HL-60 (cell line): ENCODE measurements around the gene STYX.

Source experiments
- DNase-seq, 2 experiments: peaks; one replicate each; pipeline ENCODE4 v3.0.0-alpha.2; 2010 to 2020; ENCODE audit warnings: low read depth in 1 of 2, low spot score in 1 of 2
- H3K27ac ChIP-seq: fragments of 250-450 bp; sonication (Bioruptor Pico); replicated peaks from 2 replicates; pipeline ENCODE4 v1.5.1; 2020; ENCODE audit warnings: mild to moderate bottlenecking, moderate library complexity
- H3K27me3 ChIP-seq: fragments of 250-450 bp; sonication (Bioruptor Pico); 2 replicates; pipeline ENCODE4 v1.5.1; 2021; ENCODE audit warnings: mild to moderate bottlenecking, moderate library complexity; ENCODE audit not compliant: insufficient read depth, poor library complexity, severe bottlenecking
- H3K4me3 ChIP-seq: replicated peaks from 2 replicates; pipeline ENCODE4 v1.5.1; 2011; ENCODE audit warnings: mild to moderate bottlenecking, control low read depth, low read length; ENCODE audit not compliant: insufficient read depth
- CTCF ChIP-seq: IDR thresholded peaks from one replicate; pipeline ENCODE4 v1.5.1; 2011; ENCODE audit warnings: low read length, control low read depth, inconsistent platforms; ENCODE audit not compliant: insufficient read depth
- GABPA ChIP-seq: IDR thresholded peaks from 2 replicates; pipeline ENCODE4 v1.6.1; 2012; ENCODE audit warnings: low read depth
- POLR2AphosphoS5 ChIP-seq: IDR thresholded peaks from 2 replicates; pipeline ENCODE4 v1.6.1; 2012; ENCODE audit warnings: low read depth
- SPI1 ChIP-seq: IDR thresholded peaks from 2 replicates; pipeline ENCODE4 v1.6.1; 2012; ENCODE audit warnings: low read depth, mild to moderate bottlenecking, borderline replicate concordance
- TF ChIP-seq, protein P1 (sequence below): IDR thresholded peaks from 2 replicates; pipeline ENCODE4 v1.6.1; 2012; ENCODE audit warnings: low read depth; ENCODE audit not compliant: insufficient replicate concordance

Gene STYX

DNA sequence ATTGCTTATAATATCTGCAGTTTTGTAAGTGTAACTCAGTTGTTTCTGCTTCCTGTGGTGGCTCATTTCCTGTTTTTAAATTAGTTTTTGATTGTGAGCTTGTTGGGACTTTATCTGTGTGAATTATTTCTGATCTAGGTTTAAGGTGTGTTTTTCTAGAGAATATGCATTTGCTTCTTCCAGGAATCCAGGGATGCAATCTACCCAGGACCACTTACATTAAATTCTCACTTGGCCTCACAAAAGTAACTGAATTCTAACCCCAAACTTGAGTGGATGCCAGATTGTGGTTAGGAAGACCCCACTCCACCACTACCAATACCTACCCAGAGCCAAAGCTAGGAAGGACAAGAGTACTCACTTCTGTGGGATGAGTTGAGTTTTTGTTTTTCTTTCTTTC is 11.9 kb downstream of the STYX start:
- no peaks in the 10 kb centered on the region for H3K27me3 ChIP-seq
- DNase-seq = no peak
- peak overlapping the region; percentile 12; the same call in 1 of the 2 replicates for H3K27ac ChIP-seq
- no peak overlapping the region for H3K4me3 ChIP-seq
- TF ChIP-seq SPI1 = peak; percentile 36; the same call in 1 of the 2 replicates
- TF ChIP-seq, protein P1, sequence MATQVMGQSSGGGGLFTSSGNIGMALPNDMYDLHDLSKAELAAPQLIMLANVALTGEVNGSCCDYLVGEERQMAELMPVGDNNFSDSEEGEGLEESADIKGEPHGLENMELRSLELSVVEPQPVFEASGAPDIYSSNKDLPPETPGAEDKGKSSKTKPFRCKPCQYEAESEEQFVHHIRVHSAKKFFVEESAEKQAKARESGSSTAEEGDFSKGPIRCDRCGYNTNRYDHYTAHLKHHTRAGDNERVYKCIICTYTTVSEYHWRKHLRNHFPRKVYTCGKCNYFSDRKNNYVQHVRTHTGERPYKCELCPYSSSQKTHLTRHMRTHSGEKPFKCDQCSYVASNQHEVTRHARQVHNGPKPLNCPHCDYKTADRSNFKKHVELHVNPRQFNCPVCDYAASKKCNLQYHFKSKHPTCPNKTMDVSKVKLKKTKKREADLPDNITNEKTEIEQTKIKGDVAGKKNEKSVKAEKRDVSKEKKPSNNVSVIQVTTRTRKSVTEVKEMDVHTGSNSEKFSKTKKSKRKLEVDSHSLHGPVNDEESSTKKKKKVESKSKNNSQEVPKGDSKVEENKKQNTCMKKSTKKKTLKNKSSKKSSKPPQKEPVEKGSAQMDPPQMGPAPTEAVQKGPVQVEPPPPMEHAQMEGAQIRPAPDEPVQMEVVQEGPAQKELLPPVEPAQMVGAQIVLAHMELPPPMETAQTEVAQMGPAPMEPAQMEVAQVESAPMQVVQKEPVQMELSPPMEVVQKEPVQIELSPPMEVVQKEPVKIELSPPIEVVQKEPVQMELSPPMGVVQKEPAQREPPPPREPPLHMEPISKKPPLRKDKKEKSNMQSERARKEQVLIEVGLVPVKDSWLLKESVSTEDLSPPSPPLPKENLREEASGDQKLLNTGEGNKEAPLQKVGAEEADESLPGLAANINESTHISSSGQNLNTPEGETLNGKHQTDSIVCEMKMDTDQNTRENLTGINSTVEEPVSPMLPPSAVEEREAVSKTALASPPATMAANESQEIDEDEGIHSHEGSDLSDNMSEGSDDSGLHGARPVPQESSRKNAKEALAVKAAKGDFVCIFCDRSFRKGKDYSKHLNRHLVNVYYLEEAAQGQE = no peak

DNA sequence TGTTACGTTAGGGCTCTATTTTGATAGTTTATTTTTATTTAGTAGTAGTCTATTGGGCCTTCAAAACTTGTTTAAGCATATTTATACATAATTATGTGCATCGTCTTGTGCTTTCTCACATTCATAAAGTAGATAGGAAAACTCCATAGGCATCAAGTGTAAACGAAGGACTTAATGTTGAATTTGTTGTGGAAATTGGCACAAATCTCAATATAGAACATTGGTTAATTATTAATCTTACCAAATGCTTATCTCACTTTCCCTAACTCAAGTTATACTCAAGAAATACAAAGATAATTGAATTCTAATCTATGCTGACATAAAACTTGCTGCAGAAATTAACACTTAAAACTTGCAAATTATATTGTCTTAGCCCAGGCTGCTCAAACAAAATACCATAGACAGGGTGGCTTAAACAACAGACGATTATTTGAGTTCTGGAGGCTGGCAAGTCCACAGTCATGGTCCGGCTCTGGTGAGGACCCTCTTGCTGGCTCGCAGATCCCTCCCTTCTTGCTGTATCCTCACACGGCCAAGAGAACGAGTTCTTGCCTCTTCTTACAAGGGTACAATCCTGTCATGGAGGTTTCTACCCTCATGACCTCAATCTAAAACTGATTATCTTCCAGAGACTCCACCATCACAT is 18.8 kb downstream of the STYX start:
- no peak for DNase-seq
- Histone ChIP-seq H3K4me3 (no peak overlapping the region), H3K27me3 (no peaks in the 10 kb centered on the region), H3K27ac (no peak overlapping the region)
- TF ChIP-seq CTCF (no peak), SPI1 (no peak), POLR2AphosphoS5 (no peak), GABPA (no peak)
- TF ChIP-seq, protein P1 = no peak

GRCh38 chr14:52755607-52756316 is 25.8 kb downstream of the STYX start:
- no peak overlapping the region for H3K27ac ChIP-seq

More at GRCh38 chr14:52755607-52756316, 25.8 kb downstream of the STYX start:
- Histone ChIP-seq H3K4me3 (no peak overlapping the region), H3K27me3 (no peaks in the 10 kb centered on the region)
- no peak for DNase-seq
- TF ChIP-seq POLR2AphosphoS5 (no peak), CTCF (no peak), SPI1 (no peak), GABPA (no peak)
- TF ChIP-seq, protein P1 = no peak
